GM21786 (cell line): ENCODE results near the gene AHNAK2.

ENCODE experiments used
- ATAC-seq: cut with Tn5 transposase; IDR thresholded peaks from one replicate; pipeline ENCODE4 v1.9.1; 2021; ENCODE audit not compliant: unreplicated experiment

Gene AHNAK2

GRCh38 chr14:104889375-104889757, 88.8 kb downstream of the AHNAK2 start:
- no peak for ATAC-seq

GRCh38 chr14:104888489-104889374, 89.4 kb downstream of the AHNAK2 start:
- ATAC-seq: no peak

- ATAC-seq: no peak
These were observed 90.3 kb downstream of the AHNAK2 start for GRCh38 chr14:104887623-104888488.
